ENCODE results near the gene BRPF3. TPM values are rescaled to one million over a fixed set of nuclear protein-coding genes. Genes with fewer than 3 reads are reported as not detected.

Gene BRPF3
- total RNA-seq, 1 experiment from 2014 or later: 30.4 TPM

GRCh38 chr6:36246506-36247268 is 50.1 kb downstream of the BRPF3 start (continued):
- TF ChIP-seq TCF7 (CRISPR knock-in tag; IDR thresholded peaks at IDR 0.05; ENCODE audit: low read depth): no peak

- no peak overlapping the region for H3K4me3 Mint-ChIP-seq
- no peak overlapping the region for H3K27ac Mint-ChIP-seq
- no peaks in the 10 kb centered on the region; the same call in 1 of the 2 replicates for H3K27me3 Mint-ChIP-seq (ENCODE audit: low read depth)
- TF ChIP-seq PRRX2 (CRISPR knock-in tag; IDR thresholded peaks at IDR 0.05): no peak
- TF ChIP-seq NFYB (CRISPR knock-in tag; conservative IDR thresholded peaks at IDR 0.05; ENCODE audit: low read depth): no peak
- no peak for TF ChIP-seq USF2 (CRISPR knock-in tag; IDR thresholded peaks at IDR 0.05)
- no peak for TF ChIP-seq STAT6 (CRISPR knock-in tag; conservative IDR thresholded peaks at IDR 0.05; ENCODE audit: low read depth)
- TF ChIP-seq RORB (CRISPR knock-in tag; IDR thresholded peaks at IDR 0.05): no peak
- TF ChIP-seq GTF2I (CRISPR knock-in tag; conservative IDR thresholded peaks at IDR 0.05): no peak
- TF ChIP-seq IRF2 (CRISPR knock-in tag; IDR thresholded peaks at IDR 0.05; ENCODE audit: borderline replicate concordance, low read depth): no peak
- TF ChIP-seq HMGA2 (CRISPR knock-in tag; IDR thresholded peaks at IDR 0.05): no peak
- no peak for TF ChIP-seq ZNF232 (CRISPR knock-in tag; IDR thresholded peaks at IDR 0.05)
- TF ChIP-seq CBFB (CRISPR knock-in tag; IDR thresholded peaks at IDR 0.05; ENCODE audit: low read depth): no peak
- TF ChIP-seq NR3C1 (CRISPR knock-in tag; conservative IDR thresholded peaks at IDR 0.05; ENCODE audit: low read depth): no peak
- no peak for TF ChIP-seq NR2C2 (CRISPR knock-in tag; IDR thresholded peaks at IDR 0.05)
- no peak for TF ChIP-seq PRDM15 (CRISPR knock-in tag; IDR thresholded peaks at IDR 0.05)
- no peak for TF ChIP-seq ZNF138 (CRISPR knock-in tag; conservative IDR thresholded peaks at IDR 0.05)
- TF ChIP-seq OVOL2 (CRISPR knock-in tag; IDR thresholded peaks at IDR 0.05; ENCODE audit: borderline replicate concordance): no peak
- TF ChIP-seq RELA (CRISPR knock-in tag; IDR thresholded peaks at IDR 0.05; ENCODE audit: borderline replicate concordance): no peak
- TF ChIP-seq FOXP4 (CRISPR knock-in tag; IDR thresholded peaks at IDR 0.05): no peak
- TF ChIP-seq PREB (CRISPR knock-in tag; IDR thresholded peaks at IDR 0.05; ENCODE audit: borderline replicate concordance): no peak
- no peak for TF ChIP-seq ATF6 (CRISPR knock-in tag; IDR thresholded peaks at IDR 0.05)
- ATAC-seq (no peak), DNase-seq (ENCODE audit: low spot score) (no peak)
- H3K9me3 Mint-ChIP-seq: no peaks in the 10 kb centered on the region
- no peaks in the 10 kb centered on the region for H3K36me3 Mint-ChIP-seq
- peaks cover 44% of the 10 kb centered on the region for H3K4me1 Mint-ChIP-seq
- CTCF ChIA-PET: interaction anchor here (1.7 to 3.3 kb wide), 2 partner anchors 55 to 93 kb away, joined by 5 to 24 read pairs; no protein-coding TSS in a partner anchor
- POLR2A ChIA-PET: no interaction called here
Measured at GRCh38 chr6:36247693-36248092, 51.1 kb downstream of the BRPF3 start.

All from WTC11 (cell line).